Right atrium auricular region (tissue), 2 donors: ENCODE measurements around the gene KNSTRN. TPM values are rescaled to one million over a fixed set of nuclear protein-coding genes. Genes with fewer than 3 reads are reported as not detected.

Source experiments
- DNase-seq: peaks from one replicate; pipeline ENCODE4 v3.0.0-alpha.2; 2019; ENCODE audit warnings: low spot score
- H3K27ac ChIP-seq, 2 donors: fragments of 200-600 bp; sonication (generic); 1 replicate in 1 of 2; 2 replicates in 1 of 2; pipeline ENCODE4 v1.5.1; 2016 to 2019
- H3K27me3 ChIP-seq, 2 donors: fragments of 200-600 bp; sonication (generic); one replicate each; pipeline versions ENCODE4 v1.5.1 to v1.6.0; 2017 to 2019
- H3K36me3 ChIP-seq: fragments of 200-600 bp; sonication (generic); one replicate; pipeline ENCODE4 v1.5.1; 2016
- H3K4me1 ChIP-seq, 2 donors: fragments of 200-600 bp; sonication (generic); one replicate each; pipeline versions ENCODE4 v1.5.1 to v1.6.0; 2017 to 2019
- H3K4me3 ChIP-seq, 2 donors: fragments of 200-600 bp; sonication (generic); 1 replicate in 1 of 2; 2 replicates in 1 of 2; pipeline ENCODE4 v1.5.1; 2017 to 2019; ENCODE audit warnings: mild to moderate bottlenecking in 1 of 2, moderate library complexity in 1 of 2
- H3K9me3 ChIP-seq, 2 donors: fragments of 200-600 bp; sonication (generic); one replicate each; pipeline ENCODE4 v1.5.1; 2019
- CTCF ChIP-seq, 2 donors: fragments of 200-600 bp; sonication (generic); IDR thresholded peaks; one replicate each; pipeline ENCODE4 v1.5.1; 2019; ENCODE audit warnings: antibody characterized with exemption in 2 of 2
- total RNA-seq, 2 donors: library from RNA; depleted of rRNA; stranded (reverse); fragments of >200 nt; gene quantifications; one replicate each; pipeline ENCODE4 v1.1.0, GENCODE V29; 2016

KNSTRN gene
- total RNA-seq, 2 donors from 2014 or later, result 8.4 to 12.9 TPM

GRCh38 chr15:40416056-40416455, 33.5 kb downstream of the KNSTRN start:
- TF ChIP-seq CTCF (IDR thresholded peaks at IDR 0.05), result no peak
- H3K27me3 ChIP-seq, result no peaks in the 10 kb centered on the region
- H3K4me3 ChIP-seq, result no peak overlapping the region
- no peaks in the 10 kb centered on the region for H3K9me3 ChIP-seq
- H3K27ac ChIP-seq, result no peak overlapping the region
- peaks cover 0 to 15% of the 10 kb centered on the region in 2 donors for H3K4me1 ChIP-seq
- peaks cover 28% of the 10 kb centered on the region for H3K36me3 ChIP-seq
- no peak for DNase-seq

- Histone ChIP-seq H3K36me3 (peaks cover 19% of the 10 kb centered on the region), H3K4me1 (peaks cover 0 to 25% of the 10 kb centered on the region in 2 donors), H3K9me3 (no peaks in the 10 kb centered on the region), H3K27ac (no peak overlapping the region), H3K27me3 (no peaks in the 10 kb centered on the region), H3K4me3 (no peak overlapping the region)
- TF ChIP-seq CTCF (IDR thresholded peaks at IDR 0.05), result no peak
- no peak for DNase-seq
Measured at GRCh38 chr15:40418126-40418525, 35.6 kb downstream of the KNSTRN start.

DNA sequence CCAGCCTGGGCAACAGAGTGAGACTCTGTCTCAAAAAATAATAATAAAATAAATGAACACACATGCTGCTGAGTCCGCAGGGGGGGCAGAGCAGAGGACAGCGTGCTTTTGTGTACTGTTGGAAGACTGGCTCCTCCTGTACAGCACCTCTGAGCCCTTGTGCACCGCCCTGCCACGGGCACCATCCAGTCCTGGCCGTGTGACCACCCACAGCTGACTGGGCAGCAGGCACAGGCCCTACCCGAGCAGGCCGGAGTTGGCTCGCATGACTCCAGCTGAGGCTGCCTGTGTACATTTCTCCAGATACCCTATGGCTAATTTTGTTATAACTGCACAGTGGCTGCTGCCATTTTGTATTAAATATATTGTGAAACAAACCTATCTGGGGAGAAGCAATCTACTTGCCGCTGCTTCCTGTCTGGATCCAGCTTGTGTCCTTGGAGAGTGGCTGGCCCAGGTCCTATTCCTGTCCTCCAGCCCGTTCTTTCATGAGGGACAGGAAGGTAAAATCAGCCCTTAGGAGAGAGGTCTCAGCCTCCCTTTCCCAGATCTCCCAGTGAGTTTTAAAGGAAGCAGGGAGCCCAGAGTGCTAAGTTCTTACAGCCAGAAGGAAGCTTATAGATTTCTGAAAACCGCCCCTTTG, 37.7 kb downstream of the KNSTRN start:
- peaks cover 4% of the 10 kb centered on the region for H3K36me3 ChIP-seq
- TF ChIP-seq CTCF (IDR thresholded peaks at IDR 0.05), result no peak
- H3K27ac ChIP-seq, result peak overlapping the region; percentile 61 to 76
- no peak overlapping the region for H3K4me3 ChIP-seq
- no peaks in the 10 kb centered on the region for H3K27me3 ChIP-seq
- no peaks in the 10 kb centered on the region for H3K9me3 ChIP-seq
- peaks cover 0 to 25% of the 10 kb centered on the region in 2 donors for H3K4me1 ChIP-seq
- no peak for DNase-seq

DNA sequence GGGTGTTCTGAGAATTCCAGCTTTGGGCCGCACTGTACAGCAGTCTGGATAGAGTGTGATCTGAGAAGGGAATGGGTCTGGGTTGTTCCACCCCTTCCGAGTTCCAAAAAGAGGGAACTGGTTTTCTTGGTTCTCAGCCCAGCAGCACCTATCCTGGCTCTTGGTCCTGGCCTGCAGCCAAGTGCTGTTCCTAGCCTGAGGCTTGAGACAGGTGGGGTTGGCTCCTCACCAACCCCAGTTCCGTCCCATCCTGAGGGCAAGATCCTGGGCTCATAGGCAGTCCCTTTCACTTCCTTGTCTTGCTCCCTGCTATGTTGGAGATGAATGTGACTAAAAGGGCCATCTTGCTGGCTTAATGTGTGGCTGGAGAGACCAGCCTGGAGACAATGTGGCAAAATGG, 38.3 kb downstream of the KNSTRN start:
- Histone ChIP-seq H3K4me3 (no peak overlapping the region), H3K27ac (peak overlapping the region; percentile 61 to 76), H3K9me3 (no peaks in the 10 kb centered on the region), H3K4me1 (peaks cover 0 to 25% of the 10 kb centered on the region in 2 donors), H3K36me3 (no peaks in the 10 kb centered on the region), H3K27me3 (no peaks in the 10 kb centered on the region)
- no peak for TF ChIP-seq CTCF (IDR thresholded peaks at IDR 0.05)
- DNase-seq, result no peak

- no peaks in the 10 kb centered on the region for H3K9me3 ChIP-seq
- TF ChIP-seq CTCF (IDR thresholded peaks at IDR 0.05), result peak; percentile 91 to 96
- H3K27me3 ChIP-seq, result no peaks in the 10 kb centered on the region
- no peak overlapping the region for H3K4me3 ChIP-seq
- H3K27ac ChIP-seq, result peak overlapping the region; percentile 61 to 76
- no peaks in the 10 kb centered on the region for H3K36me3 ChIP-seq
- H3K4me1 ChIP-seq, result peaks cover 0 to 25% of the 10 kb centered on the region in 2 donors
- DNase-seq, result peak; percentile 77
Measured at GRCh38 chr15:40421246-40422157, 39.0 kb downstream of the KNSTRN start.
